ENCODE measurements around the gene TMEM150A.

TMEM150A gene

DNA sequence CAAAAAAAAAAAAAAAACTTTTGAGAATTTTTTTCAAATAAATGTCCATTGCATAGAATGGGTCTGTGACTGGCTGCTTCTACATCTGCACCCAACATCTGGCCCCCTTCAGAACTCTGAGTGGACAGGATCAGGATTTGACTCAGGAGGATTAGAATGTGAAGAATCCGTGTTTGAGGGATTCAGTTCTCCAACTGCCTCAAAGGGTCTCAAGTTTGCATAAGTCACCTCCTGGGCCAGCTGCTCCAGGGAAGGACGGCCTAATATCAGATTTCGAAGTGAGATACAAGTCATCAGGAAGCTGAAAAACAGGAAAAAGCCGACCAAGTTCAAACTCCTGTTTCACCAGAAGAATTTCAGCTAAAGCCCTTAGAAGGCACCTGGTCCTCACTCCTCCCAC, 52.7 kb downstream of the TMEM150A start:
- in situ Hi-C loops (cut with MboI; ENCODE audit: low sequenced_read_pairs, unreplicated experiment) = no loop called here
- DNase-seq (ENCODE audit: low spot score) = no peak

DNA sequence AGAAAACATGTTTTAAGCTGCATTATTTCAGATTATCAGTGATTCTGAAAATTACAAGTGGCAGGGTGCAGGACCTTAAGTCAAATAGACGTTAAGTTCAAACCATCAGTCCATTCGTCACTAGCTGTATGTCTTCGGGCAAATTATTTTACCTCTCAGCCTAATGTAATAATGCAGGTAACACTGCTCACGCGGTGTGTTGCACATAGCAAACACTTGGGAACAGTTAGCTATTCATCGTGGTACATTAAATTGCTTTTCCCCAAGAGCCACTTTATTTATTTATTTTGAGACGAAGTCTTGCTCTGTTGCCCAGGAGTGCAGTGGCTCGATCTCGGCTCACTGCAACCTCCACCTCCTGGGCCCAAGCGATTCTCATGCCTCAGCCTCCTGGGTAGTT, 53.4 kb downstream of the TMEM150A start:
- in situ Hi-C loops (cut with MboI; ENCODE audit: low sequenced_read_pairs, unreplicated experiment) = no loop called here
- no peak for DNase-seq (ENCODE audit: low spot score)
- TF ChIP-seq, protein P1, sequence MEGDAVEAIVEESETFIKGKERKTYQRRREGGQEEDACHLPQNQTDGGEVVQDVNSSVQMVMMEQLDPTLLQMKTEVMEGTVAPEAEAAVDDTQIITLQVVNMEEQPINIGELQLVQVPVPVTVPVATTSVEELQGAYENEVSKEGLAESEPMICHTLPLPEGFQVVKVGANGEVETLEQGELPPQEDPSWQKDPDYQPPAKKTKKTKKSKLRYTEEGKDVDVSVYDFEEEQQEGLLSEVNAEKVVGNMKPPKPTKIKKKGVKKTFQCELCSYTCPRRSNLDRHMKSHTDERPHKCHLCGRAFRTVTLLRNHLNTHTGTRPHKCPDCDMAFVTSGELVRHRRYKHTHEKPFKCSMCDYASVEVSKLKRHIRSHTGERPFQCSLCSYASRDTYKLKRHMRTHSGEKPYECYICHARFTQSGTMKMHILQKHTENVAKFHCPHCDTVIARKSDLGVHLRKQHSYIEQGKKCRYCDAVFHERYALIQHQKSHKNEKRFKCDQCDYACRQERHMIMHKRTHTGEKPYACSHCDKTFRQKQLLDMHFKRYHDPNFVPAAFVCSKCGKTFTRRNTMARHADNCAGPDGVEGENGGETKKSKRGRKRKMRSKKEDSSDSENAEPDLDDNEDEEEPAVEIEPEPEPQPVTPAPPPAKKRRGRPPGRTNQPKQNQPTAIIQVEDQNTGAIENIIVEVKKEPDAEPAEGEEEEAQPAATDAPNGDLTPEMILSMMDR (IDR thresholded peaks at IDR 0.05; ENCODE audit: borderline replicate concordance, control extremely low read depth, extremely low read depth, insufficient read depth, missing control alignments) = no peak

More for the DNA sequence above, 52.7 kb downstream of the TMEM150A start:
- TF ChIP-seq, protein P1 (IDR thresholded peaks at IDR 0.05; ENCODE audit: borderline replicate concordance, control extremely low read depth, extremely low read depth, insufficient read depth, missing control alignments) = no peak

GRCh38 chr2:85548608-85548900, 53.9 kb downstream of the TMEM150A start:
- DNase-seq (ENCODE audit: low spot score) = no peak
- TF ChIP-seq, protein P1 (IDR thresholded peaks at IDR 0.05; ENCODE audit: borderline replicate concordance, control extremely low read depth, extremely low read depth, insufficient read depth, missing control alignments) = no peak
- in situ Hi-C loops (cut with MboI; ENCODE audit: low sequenced_read_pairs, unreplicated experiment) = no loop called here

All from GM13976 (cell line).